Amygdala (tissue), 56 donors: ENCODE data around the gene PRG3.
"Not testable (repeated sequence)": the region's sequence is repeated elsewhere in the genome, so short reads cannot be mapped to it uniquely, and the experiment has no call there.

Experiments
- DNase-seq, 56 donors: peaks; one replicate each; lab custom pipeline; 2025; lab: John Stamatoyannopoulos, UW

PRG3 gene

GRCh38 chr11:57409321-57410100 lies 28.6 kb upstream of the PRG3 start:
- no peak for DNase-seq

GRCh38 chr11:57408771-57409170 lies 27.8 kb upstream of the PRG3 start:
- no peak for DNase-seq

- no peak for DNase-seq
These were observed 27.1 kb upstream of the PRG3 start for GRCh38 chr11:57407941-57408475.

- no peak for DNase-seq
These were observed 26.3 kb upstream of the PRG3 start for GRCh38 chr11:57407010-57407920.

GRCh38 chr11:57406337-57406904 lies 25.5 kb upstream of the PRG3 start:
- DNase-seq: peak in 1 of 56 donors; percentile 0

- peak in 2 of 56 donors; percentile 4 to 25 for DNase-seq
These were observed 24.4 kb upstream of the PRG3 start for GRCh38 chr11:57405271-57405860.

GRCh38 chr11:57403802-57404147 lies 22.8 kb upstream of the PRG3 start:
- DNase-seq: no peak

GRCh38 chr11:57403003-57403801 lies 22.3 kb upstream of the PRG3 start:
- not testable (repeated sequence) for DNase-seq

- no peak for DNase-seq
These were observed 21.4 kb upstream of the PRG3 start for GRCh38 chr11:57402188-57403002.

- DNase-seq: no peak
These were observed 19.1 kb upstream of the PRG3 start for GRCh38 chr11:57399972-57400578.

- DNase-seq: no peak
These were observed 18.3 kb upstream of the PRG3 start for GRCh38 chr11:57399221-57399620.

- no peak for DNase-seq
These were observed 16.5 kb upstream of the PRG3 start for GRCh38 chr11:57397394-57397990.

- DNase-seq: no peak
These were observed 15.8 kb upstream of the PRG3 start for GRCh38 chr11:57396744-57397143.

- no peak for DNase-seq
These were observed 15.1 kb upstream of the PRG3 start for GRCh38 chr11:57395905-57396623.

GRCh38 chr11:57394203-57394965 lies 13.4 kb upstream of the PRG3 start:
- DNase-seq: no peak

- DNase-seq: no peak
These were observed 11.8 kb upstream of the PRG3 start for GRCh38 chr11:57392763-57393105.
